Activated CD4-positive, alpha-beta T cell treated with anti-CD3 and anti-CD28 coated beads for 4 hours (primary cell): Measurements from ENCODE around the gene PLXNA2.

Source experiments
- DNase-seq, 2 donors: peaks; one replicate each; pipeline ENCODE4 v3.0.0-alpha.2; 2020

Gene PLXNA2

GRCh38 chr1:208179263-208179816, 64.8 kb downstream of the PLXNA2 start:
- no peak for DNase-seq

- DNase-seq, result no peak
Observed at GRCh38 chr1:208178091-208178529, 66.1 kb downstream of the PLXNA2 start.

- no peak for DNase-seq
Observed at GRCh38 chr1:208177656-208178055, 66.5 kb downstream of the PLXNA2 start.

GRCh38 chr1:208176649-208177048, 67.5 kb downstream of the PLXNA2 start:
- no peak for DNase-seq

GRCh38 chr1:208175508-208175895, 68.7 kb downstream of the PLXNA2 start:
- no peak for DNase-seq

- DNase-seq, result no peak
Observed at GRCh38 chr1:208174731-208175507, 69.3 kb downstream of the PLXNA2 start.

GRCh38 chr1:208174200-208174599, 70.0 kb downstream of the PLXNA2 start:
- no peak for DNase-seq

- DNase-seq, result no peak
Observed at GRCh38 chr1:208173749-208174148, 70.4 kb downstream of the PLXNA2 start.

- no peak for DNase-seq
Observed at GRCh38 chr1:208172423-208173145, 71.6 kb downstream of the PLXNA2 start.

- DNase-seq, result no peak
Observed at GRCh38 chr1:208171616-208172422, 72.4 kb downstream of the PLXNA2 start.

GRCh38 chr1:208170252-208170651, 73.9 kb downstream of the PLXNA2 start:
- no peak for DNase-seq

- DNase-seq, result no peak
Observed at GRCh38 chr1:208169081-208169879, 74.9 kb downstream of the PLXNA2 start.

GRCh38 chr1:208167261-208167869, 76.8 kb downstream of the PLXNA2 start:
- DNase-seq, result no peak

GRCh38 chr1:208166340-208167138, 77.6 kb downstream of the PLXNA2 start:
- no peak for DNase-seq

GRCh38 chr1:208165659-208166058, 78.5 kb downstream of the PLXNA2 start:
- DNase-seq, result no peak

GRCh38 chr1:208164609-208165008, 79.6 kb downstream of the PLXNA2 start:
- DNase-seq, result no peak

GRCh38 chr1:208163539-208163938, 80.6 kb downstream of the PLXNA2 start:
- no peak for DNase-seq

GRCh38 chr1:208162903-208163302, 81.3 kb downstream of the PLXNA2 start:
- no peak for DNase-seq

- no peak for DNase-seq
Observed at GRCh38 chr1:208161656-208162375, 82.4 kb downstream of the PLXNA2 start.

GRCh38 chr1:208161005-208161404, 83.2 kb downstream of the PLXNA2 start:
- no peak for DNase-seq
